Non-pigmented ciliary epithelial cell (primary cell): Measurements from ENCODE around the gene CBARP.

Experiments used
- DNase-seq: peaks from one replicate; pipeline ENCODE4 v3.0.0-alpha.2; 2010; ENCODE audit warnings: low read depth

Gene CBARP, protein sequence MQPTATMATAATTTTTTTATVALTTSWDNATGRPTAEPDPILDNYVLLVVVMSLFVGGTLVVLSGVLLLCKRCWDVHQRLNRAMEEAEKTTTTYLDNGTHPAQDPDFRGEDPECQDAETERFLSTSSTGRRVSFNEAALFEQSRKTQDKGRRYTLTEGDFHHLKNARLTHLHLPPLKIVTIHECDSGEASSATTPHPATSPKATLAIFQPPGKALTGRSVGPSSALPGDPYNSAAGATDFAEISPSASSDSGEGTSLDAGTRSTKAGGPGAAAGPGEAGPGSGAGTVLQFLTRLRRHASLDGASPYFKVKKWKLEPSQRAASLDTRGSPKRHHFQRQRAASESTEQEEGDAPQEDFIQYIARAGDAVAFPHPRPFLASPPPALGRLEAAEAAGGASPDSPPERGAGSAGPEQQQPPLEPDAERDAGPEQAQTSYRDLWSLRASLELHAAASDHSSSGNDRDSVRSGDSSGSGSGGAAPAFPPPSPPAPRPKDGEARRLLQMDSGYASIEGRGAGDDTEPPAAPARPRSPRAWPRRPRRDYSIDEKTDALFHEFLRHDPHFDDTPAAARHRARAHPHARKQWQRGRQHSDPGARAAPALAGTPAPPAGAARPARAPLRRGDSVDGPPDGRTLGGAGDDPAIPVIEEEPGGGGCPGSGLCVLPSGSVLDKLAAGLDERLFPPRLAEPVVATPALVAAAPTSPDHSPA

GRCh38 chr19:1237754-1238368 is at the start of gene CBARP:
CBARP (minus strand) TSS chr19:1238005; CDS start chr19:1236100, 1,905 bp downstream.
- no peak for DNase-seq

- DNase-seq: no peak
Measured at GRCh38 chr19:1286487-1287353, 48.9 kb upstream of the CBARP start.

GRCh38 chr19:1285737-1286360 is 48.0 kb upstream of the CBARP start, which contains the start of gene EFNA2:
EFNA2 (plus strand) TSS chr19:1285873; CDS start chr19:1286169, 296 bp downstream.
- no peak for DNase-seq

GRCh38 chr19:1284979-1285736 is 47.4 kb upstream of the CBARP start:
- no peak for DNase-seq

DNA sequence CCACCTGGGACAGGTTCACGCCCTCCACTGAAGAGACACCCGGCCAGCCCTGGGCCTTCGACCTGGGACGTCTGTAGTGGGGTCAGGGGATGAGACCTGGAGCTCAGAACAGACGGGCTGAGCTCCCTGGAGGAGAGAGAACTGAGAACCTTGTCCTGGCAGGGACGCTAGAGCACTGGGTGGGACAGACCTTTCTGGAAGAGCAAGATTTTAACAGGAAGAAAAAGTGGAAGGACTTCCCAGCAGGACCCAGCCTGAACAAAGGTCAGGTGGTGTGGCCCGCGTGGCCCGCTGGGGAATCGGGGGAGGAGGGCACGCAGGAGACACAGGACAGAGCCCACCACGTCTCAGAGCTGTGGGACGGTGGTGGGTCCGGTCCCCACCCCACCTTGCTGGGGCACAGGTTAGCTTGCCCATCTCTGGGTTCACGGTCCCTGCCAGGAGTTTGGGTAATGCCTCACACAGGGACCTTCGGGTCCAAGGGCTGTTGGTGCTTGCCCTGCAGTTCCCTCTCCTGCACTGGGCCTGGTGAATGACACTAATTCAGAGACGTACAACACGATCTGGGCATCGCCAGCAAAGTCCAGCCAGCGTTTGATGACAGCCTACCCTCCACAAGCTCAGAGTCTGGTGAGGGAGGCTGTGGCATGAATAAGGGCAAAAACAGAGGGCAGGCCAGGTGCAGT is 46.6 kb upstream of the CBARP start:
- no peak for DNase-seq

DNA sequence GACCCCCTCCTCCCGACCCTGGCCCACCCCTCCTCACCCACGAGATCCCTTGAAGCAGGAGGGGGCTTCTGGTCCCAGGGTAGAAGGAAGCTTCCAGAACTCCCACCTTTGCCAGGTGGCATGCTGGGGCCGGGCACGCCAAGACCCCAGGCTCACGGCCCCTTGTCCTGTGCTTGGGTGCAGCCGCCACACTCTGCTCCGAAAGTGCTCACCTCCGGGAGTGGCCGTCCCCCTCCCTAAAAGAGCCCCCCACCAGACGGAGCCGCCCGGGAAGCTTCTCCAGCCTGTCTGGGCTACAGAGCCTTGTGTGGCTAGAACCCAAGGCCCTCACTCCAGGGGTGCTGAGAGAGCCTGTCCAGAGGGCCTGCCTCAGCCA is 46.1 kb upstream of the CBARP start:
- no peak for DNase-seq

- DNase-seq: no peak
Measured at GRCh38 chr19:1283207-1283916, 45.6 kb upstream of the CBARP start.

- DNase-seq: no peak
Measured at GRCh38 chr19:1282588-1283206, 44.9 kb upstream of the CBARP start.

- DNase-seq: no peak
Measured at GRCh38 chr19:1281569-1282287, 43.9 kb upstream of the CBARP start.

DNA sequence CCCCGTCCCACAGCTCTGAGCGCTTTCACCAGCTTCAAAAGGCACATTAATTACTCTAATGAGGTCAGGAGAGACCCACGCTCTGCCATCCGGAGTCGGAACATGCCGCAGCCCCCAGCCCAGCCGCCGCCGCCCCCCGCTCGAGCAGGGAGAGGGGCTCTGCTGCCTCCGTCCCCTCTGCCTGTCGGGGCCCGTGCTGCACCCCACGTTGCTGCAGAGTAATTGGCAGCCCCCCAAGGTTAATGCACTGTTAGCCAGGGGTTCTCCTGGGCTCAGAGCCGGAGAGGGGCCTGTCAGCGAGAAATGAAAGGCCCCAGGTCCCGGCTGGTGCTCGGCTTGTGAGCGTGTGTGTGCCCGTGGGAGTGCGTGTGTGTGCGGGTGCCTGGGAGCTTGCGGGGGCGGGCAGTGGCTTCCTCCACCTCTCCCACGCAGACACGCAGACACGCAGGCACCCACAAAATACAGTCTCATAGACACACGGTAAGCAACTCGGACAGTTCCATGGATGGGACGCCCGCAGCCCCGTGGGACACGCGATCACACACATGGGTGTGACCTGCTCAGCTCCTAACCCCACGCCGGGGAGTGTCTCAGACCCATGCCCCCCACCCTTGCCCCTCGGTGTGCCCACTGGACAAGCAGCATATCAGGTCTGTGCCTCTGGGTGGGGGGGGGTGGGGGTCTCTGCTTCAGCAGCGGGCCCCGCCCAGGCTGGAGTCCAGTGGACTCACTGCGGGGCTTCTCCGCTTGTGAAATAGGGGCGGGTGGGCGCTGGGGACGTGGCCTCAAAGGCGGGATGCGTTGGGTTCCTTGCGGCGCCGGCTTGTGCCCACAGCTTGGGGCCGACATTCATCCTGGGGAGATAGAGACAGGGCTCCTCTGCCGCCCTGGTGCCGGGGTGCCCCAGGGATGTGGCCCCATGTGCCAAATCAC is 43.1 kb upstream of the CBARP start:
- no peak for DNase-seq

GRCh38 chr19:1279782-1280341 is 42.1 kb upstream of the CBARP start:
- no peak for DNase-seq

- no peak for DNase-seq
Measured at GRCh38 chr19:1278713-1279660, 41.2 kb upstream of the CBARP start.

- DNase-seq: no peak
Measured at GRCh38 chr19:1278074-1278473, 40.3 kb upstream of the CBARP start.

DNA sequence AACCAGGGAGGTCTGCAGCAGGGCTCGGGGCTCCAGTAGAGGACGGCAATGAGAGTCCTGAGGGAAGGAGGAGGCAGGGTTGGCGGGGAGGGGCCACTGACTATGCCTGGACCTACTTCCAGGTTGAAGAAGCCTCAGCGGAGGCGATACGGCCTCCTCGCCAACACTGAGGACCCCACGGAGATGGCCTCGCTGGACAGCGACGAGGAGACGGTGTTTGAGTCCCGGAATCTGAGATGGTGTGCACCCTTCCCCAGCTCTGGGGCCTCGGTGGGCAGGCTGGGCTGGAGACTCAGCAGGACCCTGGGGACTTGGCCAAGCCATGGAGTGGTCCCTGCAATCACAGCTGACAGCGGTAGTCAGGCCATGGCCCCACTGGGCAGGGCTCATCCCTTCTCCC is 39.3 kb upstream of the CBARP start:
- DNase-seq: no peak

GRCh38 chr19:1276628-1277022 is 38.8 kb upstream of the CBARP start:
- DNase-seq: no peak
